ENCODE results near the gene PSMG4.

Gene PSMG4

GRCh38 chr6:3312604-3313231, 54.0 kb downstream of the PSMG4 start:
- no peak for DNase-seq

DNA sequence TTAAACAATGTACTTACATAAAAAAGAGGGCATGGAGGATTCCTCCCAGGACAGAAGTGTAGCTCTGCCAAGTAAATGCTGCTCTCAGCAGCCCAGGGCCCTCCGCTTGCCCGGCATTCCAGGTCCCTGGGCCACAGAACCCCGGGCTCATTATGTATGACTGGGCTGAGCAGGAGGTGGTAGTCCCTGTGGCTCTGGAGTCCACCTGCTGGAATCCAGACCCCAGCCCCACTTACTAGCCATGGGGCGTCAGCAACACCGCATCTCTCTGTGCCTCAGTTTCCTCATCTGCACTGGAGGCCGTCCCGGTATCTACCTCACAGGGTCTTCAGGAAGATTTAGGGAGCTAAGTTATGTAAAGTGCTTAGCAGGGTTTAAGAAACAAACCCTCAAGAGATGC, 55.4 kb downstream of the PSMG4 start:
- DNase-seq = no peak

GRCh38 chr6:3314621-3315467, 56.1 kb downstream of the PSMG4 start:
- no peak for DNase-seq

- DNase-seq = no peak
Observed at GRCh38 chr6:3315841-3316240, 57.1 kb downstream of the PSMG4 start.

GRCh38 chr6:3316331-3316730, 57.6 kb downstream of the PSMG4 start:
- DNase-seq = no peak

DNA sequence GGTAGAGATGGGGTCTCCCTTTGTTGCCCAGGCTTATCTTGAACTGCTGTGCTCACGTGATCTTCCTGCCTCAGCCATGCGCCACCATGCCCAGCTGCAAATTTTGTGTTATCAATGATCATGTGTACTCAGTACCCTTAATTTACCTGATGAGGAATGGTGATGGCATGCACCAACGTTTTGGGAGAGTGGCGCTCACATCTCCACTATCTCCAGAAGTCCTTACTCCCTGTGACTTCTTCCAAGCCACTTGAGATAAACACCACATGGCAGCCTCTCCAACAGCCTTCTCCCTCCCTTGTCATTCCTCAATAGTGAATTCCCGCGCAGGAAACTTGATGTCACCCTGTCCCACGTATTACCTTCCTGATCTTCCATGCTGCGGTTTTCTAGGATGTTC, 58.1 kb downstream of the PSMG4 start:
- no peak for DNase-seq

All from stimulated activated CD4-positive, alpha-beta T cell treated with anti-CD3 and anti-CD28 coated beads, Interleukin-4, amount 100 ng/mL, for 1 hour (primary cell).